Hepatocyte (in vitro differentiated cells): ENCODE results near the gene CFD.

ENCODE experiments used
- EZH2 ChIP-seq: fragments of 200-600 bp; sonication (generic); IDR thresholded peaks from 2 replicates; pipeline ENCODE4 v1.6.1; 2016; ENCODE audit warnings: antibody characterized with exemption, mild to moderate bottlenecking, borderline replicate concordance
- EZH2phosphoT487 ChIP-seq: fragments of 200-600 bp; sonication (generic); IDR thresholded peaks from one replicate; pipeline ENCODE4 v1.6.1; 2018; ENCODE audit warnings: antibody characterized with exemption, mild to moderate bottlenecking, low read depth, moderate library complexity; ENCODE audit not compliant: unreplicated experiment, severe bottlenecking
- TF ChIP-seq, protein P1 (sequence below): fragments of 200-600 bp; sonication (generic); IDR thresholded peaks from 2 replicates; pipeline ENCODE4 v1.5.1; 2016; ENCODE audit warnings: antibody characterized with exemption, mild to moderate bottlenecking; ENCODE audit not compliant: poor library complexity

DNA sequence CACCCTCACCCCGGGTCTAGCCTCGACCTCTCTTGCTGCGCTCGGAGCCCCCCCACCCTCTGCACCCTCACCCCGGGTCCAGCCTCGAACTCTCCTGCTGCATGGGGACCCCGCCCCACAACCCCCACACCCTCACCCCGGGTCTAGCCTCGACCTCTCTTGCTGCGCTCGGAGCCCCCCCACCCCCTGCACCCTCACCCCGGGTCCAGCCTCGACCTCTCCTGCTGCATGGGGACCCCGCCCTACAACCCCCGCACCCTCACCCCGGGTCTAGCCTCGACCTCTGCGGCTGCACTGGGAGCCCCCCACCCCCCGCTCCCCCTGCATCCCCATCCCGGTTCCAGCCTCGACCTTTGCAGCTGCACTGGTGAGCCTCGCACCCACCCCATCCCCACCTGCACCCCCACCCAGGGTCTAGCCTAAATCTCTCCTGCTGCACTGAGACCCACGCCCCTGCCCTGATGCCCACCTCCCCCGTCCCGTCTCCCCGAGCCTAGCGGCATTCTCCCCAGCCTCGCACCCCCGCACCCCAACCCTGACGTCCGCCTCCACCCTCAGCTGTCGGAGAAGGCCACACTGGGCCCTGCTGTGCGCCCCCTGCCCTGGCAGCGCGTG, 1.8 kb downstream of the CFD start:
- TF ChIP-seq, protein P1, sequence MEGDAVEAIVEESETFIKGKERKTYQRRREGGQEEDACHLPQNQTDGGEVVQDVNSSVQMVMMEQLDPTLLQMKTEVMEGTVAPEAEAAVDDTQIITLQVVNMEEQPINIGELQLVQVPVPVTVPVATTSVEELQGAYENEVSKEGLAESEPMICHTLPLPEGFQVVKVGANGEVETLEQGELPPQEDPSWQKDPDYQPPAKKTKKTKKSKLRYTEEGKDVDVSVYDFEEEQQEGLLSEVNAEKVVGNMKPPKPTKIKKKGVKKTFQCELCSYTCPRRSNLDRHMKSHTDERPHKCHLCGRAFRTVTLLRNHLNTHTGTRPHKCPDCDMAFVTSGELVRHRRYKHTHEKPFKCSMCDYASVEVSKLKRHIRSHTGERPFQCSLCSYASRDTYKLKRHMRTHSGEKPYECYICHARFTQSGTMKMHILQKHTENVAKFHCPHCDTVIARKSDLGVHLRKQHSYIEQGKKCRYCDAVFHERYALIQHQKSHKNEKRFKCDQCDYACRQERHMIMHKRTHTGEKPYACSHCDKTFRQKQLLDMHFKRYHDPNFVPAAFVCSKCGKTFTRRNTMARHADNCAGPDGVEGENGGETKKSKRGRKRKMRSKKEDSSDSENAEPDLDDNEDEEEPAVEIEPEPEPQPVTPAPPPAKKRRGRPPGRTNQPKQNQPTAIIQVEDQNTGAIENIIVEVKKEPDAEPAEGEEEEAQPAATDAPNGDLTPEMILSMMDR, result no peak
- no peak for TF ChIP-seq EZH2
- TF ChIP-seq EZH2phosphoT487, result no peak
